NCI-H82 treated with DMSO at 0.1 percent for 48 hours (cell line): ENCODE measurements around the gene FAM83C.
"Not testable (repeated sequence)": the region's sequence is repeated elsewhere in the genome, so short reads cannot be mapped to it uniquely, and the experiment has no call there.

ENCODE experiments used
- DNase-seq: peaks from one replicate; lab custom pipeline; 2025; ENCODE audit not compliant: unreplicated experiment; lab: John Stamatoyannopoulos, UW

The FAM83C gene

GRCh38 chr20:35319192-35319870, 27.1 kb upstream of the FAM83C start:
- no peak for DNase-seq

GRCh38 chr20:35318502-35319157, 26.4 kb upstream of the FAM83C start:
- DNase-seq: no peak

- no peak for DNase-seq
Observed at GRCh38 chr20:35317416-35318210, 25.4 kb upstream of the FAM83C start.

GRCh38 chr20:35316086-35316485, 23.9 kb upstream of the FAM83C start:
- no peak for DNase-seq

- not testable (repeated sequence) for DNase-seq
Observed at GRCh38 chr20:35315632-35316020, 23.4 kb upstream of the FAM83C start.

- no peak for DNase-seq
Observed at GRCh38 chr20:35314816-35315631, 22.8 kb upstream of the FAM83C start.

GRCh38 chr20:35312318-35312717, 20.1 kb upstream of the FAM83C start:
- DNase-seq: no peak

GRCh38 chr20:35311822-35312221, 19.6 kb upstream of the FAM83C start:
- DNase-seq: no peak

GRCh38 chr20:35311409-35311808, 19.2 kb upstream of the FAM83C start:
- DNase-seq: no peak

GRCh38 chr20:35307666-35308653, 15.7 kb upstream of the FAM83C start:
- no peak for DNase-seq

- DNase-seq: peak; percentile 6
Observed at GRCh38 chr20:35306931-35307517, 14.8 kb upstream of the FAM83C start.

- no peak for DNase-seq
Observed at GRCh38 chr20:35305682-35306556, 13.7 kb upstream of the FAM83C start.

GRCh38 chr20:35304956-35305355, 12.7 kb upstream of the FAM83C start:
- DNase-seq: no peak

- peak; percentile 82 for DNase-seq
Observed at GRCh38 chr20:35303735-35304491, 11.7 kb upstream of the FAM83C start.

GRCh38 chr20:35303382-35303734, 11.1 kb upstream of the FAM83C start:
- no peak for DNase-seq

- no peak for DNase-seq
Observed at GRCh38 chr20:35302421-35303335, 10.5 kb upstream of the FAM83C start.

GRCh38 chr20:35301426-35301825, 9.2 kb upstream of the FAM83C start:
- no peak for DNase-seq
